ACC112 (cell line): ENCODE data around the gene CA10.

ENCODE experiments used
- H2AFZ ChIP-seq: fragments of 200-600 bp; sonication (generic); one replicate; pipeline ENCODE4 v1.6.0; 2017; ENCODE audit warnings: antibody characterized with exemption, low read length; ENCODE audit not compliant: unreplicated experiment
- H3K27ac ChIP-seq: fragments of 200-600 bp; sonication (generic); 2 replicates; pipeline ENCODE4 v1.5.1; 2014; ENCODE audit warnings: low read depth, mild to moderate bottlenecking, antibody characterized with exemption, low read length, moderate library complexity
- H3K27me3 ChIP-seq: fragments of 200-600 bp; sonication (generic); 2 replicates; pipeline ENCODE4 v1.6.1; 2014; ENCODE audit warnings: mild to moderate bottlenecking, antibody characterized with exemption, low read length, moderate library complexity, mixed read lengths; ENCODE audit not compliant: insufficient read depth
- H3K36me3 ChIP-seq: fragments of 200-600 bp; sonication (generic); 2 replicates; pipeline ENCODE4 v1.6.1; 2016; ENCODE audit warnings: mild to moderate bottlenecking, antibody characterized with exemption, low read length, moderate library complexity, mixed read lengths; ENCODE audit not compliant: insufficient read depth
- H3K4me1 ChIP-seq: fragments of 200-600 bp; sonication (generic); one replicate; pipeline ENCODE4 v1.6.1; 2016; ENCODE audit warnings: low read length, mixed read lengths; ENCODE audit not compliant: insufficient read depth, unreplicated experiment, control insufficient read depth
- H3K4me3 ChIP-seq: fragments of 200-600 bp; sonication (generic); 2 replicates; pipeline ENCODE4 v1.5.1; 2014; ENCODE audit warnings: mild to moderate bottlenecking, low read depth, low read length
- H3K79me2 ChIP-seq: fragments of 200-600 bp; sonication (generic); one replicate; pipeline ENCODE4 v1.6.0; 2016; ENCODE audit warnings: low read length; ENCODE audit not compliant: control insufficient read depth, unreplicated experiment, insufficient read depth

The CA10 gene

DNA sequence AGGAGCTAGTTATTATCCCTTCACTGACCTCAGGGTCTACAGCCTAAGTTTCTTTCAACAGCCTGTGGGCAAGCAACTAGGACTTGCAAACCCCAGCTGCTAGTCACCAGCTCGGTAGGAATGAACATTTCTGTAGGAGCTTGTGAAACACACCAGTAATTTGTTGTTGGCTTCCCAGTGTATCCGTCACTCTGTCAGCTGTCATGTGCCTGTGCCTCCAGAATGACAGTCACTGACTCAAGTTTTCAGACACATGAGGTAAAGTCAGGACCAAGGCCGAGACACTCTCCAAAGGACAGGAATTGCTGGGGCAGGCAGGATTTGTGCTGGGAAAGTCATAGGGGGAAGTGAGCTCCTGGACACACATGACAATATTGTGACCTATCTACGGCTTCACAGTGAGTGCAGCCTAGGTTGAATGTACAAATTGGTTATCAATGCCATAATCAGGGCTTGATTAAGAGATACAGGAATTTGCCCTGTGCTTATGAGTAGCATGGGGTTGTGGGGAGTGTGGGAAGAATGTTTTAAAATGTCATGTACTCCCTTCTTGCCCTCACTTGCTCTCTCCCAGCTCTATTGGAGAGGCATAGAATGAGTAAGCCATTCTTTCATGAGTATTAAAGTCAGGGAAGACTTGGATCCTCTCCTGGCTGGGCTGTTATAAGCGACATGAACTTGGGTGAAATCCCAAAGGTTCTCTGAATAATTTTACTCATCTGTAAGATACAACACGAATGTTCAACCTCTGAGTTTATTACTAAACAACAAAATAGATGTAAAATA, 506.8 kb downstream of the CA10 start:
- no peak overlapping the region for H2AFZ ChIP-seq
- no peak overlapping the region for H3K27ac ChIP-seq
- no peaks in the 10 kb centered on the region for H3K79me2 ChIP-seq
- H3K27me3 ChIP-seq: no peaks in the 10 kb centered on the region
- H3K4me1 ChIP-seq: no peaks in the 10 kb centered on the region
- H3K36me3 ChIP-seq: no peaks in the 10 kb centered on the region
- H3K4me3 ChIP-seq: no peak overlapping the region

DNA sequence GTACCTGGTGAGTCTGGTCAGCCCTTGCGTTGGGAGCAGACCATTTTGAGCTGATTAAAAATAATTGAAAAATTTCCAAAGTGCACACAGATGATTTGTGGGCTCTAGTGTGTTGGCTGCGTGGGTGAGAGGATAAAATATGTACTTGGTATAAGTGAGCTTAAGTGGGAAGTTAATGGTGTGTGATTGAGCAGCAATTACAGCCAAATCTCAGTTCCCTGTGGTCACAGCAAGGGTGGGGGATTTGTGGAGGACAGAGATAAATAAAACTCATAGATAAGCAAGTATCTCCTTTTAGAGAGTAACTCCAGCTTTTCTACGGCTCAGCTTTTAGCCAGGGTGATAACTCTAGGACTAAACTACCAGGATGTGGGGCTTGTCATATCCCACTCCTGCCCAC, 507.7 kb downstream of the CA10 start:
- Histone ChIP-seq H3K79me2 (no peaks in the 10 kb centered on the region), H3K4me1 (no peaks in the 10 kb centered on the region), H3K36me3 (no peaks in the 10 kb centered on the region), H3K27me3 (no peaks in the 10 kb centered on the region), H3K27ac (no peak overlapping the region), H2AFZ (no peak overlapping the region), H3K4me3 (no peak overlapping the region)

DNA sequence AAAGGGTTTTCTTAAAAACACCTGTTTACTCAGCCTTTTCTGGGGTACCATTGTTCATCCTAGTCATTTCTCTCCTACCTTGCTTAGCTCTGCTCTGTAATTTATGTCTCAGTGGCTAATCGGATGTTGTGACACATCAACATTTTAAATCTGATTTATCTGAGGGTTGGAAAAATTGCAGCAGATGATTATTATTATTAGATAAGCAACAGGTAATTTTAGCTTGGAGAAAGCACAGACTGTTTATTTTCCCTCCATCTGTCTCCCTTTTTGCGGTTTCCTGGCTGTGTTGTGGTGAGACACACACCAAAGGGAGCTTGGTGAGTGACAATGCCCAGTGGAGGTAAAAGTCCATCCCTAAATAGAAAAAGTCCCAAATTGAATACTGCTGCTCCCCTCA, 508.3 kb downstream of the CA10 start:
- H2AFZ ChIP-seq: no peak overlapping the region
- no peaks in the 10 kb centered on the region for H3K4me1 ChIP-seq
- no peaks in the 10 kb centered on the region for H3K27me3 ChIP-seq
- no peaks in the 10 kb centered on the region for H3K36me3 ChIP-seq
- no peak overlapping the region for H3K4me3 ChIP-seq
- H3K79me2 ChIP-seq: no peaks in the 10 kb centered on the region
- no peak overlapping the region for H3K27ac ChIP-seq

DNA sequence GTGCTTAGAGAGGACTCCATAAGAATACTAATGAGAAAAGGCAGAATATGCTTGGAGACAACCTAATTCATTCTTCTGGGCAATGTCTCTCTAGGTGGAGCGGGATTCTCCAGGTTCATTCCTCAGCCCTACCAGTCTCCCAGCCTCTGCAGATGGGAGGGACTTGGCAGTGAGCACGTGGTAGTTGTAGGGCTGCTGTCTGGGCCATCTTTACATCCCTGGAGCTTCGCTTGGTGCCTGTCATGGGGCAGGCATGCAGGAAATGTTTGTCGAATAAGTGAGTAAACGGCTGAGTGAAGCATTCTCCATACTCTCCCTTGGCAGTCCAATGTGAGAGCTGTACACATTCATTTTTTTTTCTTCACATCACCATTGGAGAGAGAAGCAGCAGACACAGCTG, 510.7 kb downstream of the CA10 start:
- Histone ChIP-seq H3K4me3 (no peak overlapping the region), H3K27me3 (no peaks in the 10 kb centered on the region), H3K27ac (no peak overlapping the region), H3K4me1 (no peaks in the 10 kb centered on the region), H3K36me3 (no peaks in the 10 kb centered on the region), H2AFZ (no peak overlapping the region), H3K79me2 (no peaks in the 10 kb centered on the region)

DNA sequence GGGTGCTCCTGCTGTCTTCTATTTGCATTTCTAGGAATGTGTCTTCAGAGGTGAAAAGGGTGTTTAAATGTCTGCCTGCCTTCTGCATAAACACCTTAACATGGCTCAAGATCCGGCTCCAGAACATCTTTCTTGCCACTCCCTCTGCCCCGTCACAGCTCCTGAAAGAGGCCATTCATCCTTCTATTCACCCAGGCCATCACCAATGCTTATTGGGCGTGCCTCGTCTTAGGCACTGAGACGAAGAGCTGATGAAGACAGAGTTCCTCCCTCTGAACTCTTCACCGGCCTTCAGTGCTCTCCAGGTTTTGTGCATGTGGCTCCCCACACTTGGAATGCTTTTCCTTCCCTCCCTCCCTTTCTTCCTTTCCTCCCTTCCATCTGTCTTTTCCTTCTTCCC, 511.4 kb downstream of the CA10 start:
- no peak overlapping the region for H2AFZ ChIP-seq
- H3K27ac ChIP-seq: no peak overlapping the region
- no peaks in the 10 kb centered on the region for H3K27me3 ChIP-seq
- H3K4me3 ChIP-seq: no peak overlapping the region
- H3K4me1 ChIP-seq: no peaks in the 10 kb centered on the region
- H3K79me2 ChIP-seq: no peaks in the 10 kb centered on the region
- no peaks in the 10 kb centered on the region for H3K36me3 ChIP-seq

DNA sequence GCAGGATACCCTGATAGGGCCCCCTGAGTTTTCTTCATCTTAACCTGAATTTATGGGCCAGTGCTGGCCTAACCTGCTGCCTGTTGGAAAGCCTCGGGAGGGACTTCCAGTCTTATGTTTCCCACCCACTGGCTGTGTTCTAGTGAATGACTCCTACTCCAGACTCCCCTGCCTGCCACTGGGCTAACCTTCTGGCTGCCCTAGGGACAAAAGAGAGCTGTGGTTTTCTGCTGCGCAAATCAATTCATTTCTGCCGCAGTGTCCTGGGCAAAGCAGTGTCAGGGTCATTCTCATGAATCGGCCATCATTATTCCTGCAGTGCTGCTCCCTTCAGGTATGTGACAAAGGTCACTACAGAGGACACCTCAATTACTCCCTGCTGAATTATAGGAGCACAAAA, 512.0 kb downstream of the CA10 start:
- Histone ChIP-seq H3K4me1 (no peaks in the 10 kb centered on the region), H3K4me3 (no peak overlapping the region), H3K27me3 (no peaks in the 10 kb centered on the region), H3K36me3 (no peaks in the 10 kb centered on the region), H3K79me2 (no peaks in the 10 kb centered on the region), H3K27ac (no peak overlapping the region), H2AFZ (no peak overlapping the region)

DNA sequence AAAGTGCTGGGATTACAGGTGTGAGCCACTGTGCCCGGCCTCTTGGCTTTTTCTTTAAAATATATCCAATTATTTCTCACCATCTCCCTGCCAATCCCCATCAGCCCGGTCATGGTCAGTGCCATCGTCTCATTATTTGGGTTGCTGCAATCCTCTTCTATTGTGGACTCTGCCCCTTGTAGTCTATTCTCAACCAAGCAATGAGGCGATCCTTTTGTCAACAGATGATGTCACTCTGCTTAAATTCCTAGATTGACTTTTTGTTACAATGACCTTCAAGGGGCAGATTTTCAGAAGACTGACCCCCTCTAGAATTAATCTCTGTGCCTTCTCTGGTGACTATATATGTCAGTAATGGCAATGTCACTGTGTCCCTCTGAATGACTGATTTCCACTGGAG, 513.5 kb downstream of the CA10 start:
- Histone ChIP-seq H2AFZ (no peak overlapping the region), H3K79me2 (no peaks in the 10 kb centered on the region), H3K4me3 (no peak overlapping the region), H3K27ac (no peak overlapping the region), H3K4me1 (no peaks in the 10 kb centered on the region), H3K36me3 (no peaks in the 10 kb centered on the region), H3K27me3 (no peaks in the 10 kb centered on the region)

DNA sequence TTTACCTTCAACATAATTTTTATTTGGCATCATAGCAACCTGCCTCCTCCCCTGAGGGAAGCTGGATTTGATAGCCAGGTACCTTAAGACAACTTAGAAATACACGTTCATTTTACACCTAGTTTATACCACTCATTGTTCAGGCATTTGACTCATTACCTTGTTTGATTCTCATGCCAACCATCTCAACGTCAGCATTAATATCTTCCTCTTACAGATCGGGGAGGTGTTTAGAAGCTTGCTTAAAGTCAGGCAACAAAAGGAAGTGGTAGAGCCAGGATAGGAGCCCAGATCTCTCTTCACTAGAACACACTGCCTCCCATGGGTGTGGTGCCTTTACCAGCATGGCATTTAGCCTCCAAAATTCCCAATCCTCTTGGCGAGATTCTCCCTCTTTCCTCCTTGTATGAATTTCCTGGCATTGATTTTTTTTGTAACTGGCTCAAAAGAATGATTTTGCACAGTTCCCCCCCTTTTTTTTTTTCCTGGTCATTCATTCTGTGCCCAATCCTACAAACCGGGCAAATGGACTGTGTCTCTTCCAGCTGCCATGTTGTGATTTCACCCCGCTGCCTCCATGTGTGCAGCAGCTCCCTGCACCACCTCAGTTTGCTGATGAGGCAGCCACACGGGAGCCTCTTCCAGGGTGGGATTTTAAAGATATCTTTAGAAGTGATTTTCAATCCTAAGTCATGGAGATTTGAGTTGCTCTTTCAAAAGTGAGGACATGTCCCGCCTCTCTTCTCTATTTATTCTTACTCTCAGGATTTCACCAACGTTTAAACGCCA, 514.6 kb downstream of the CA10 start:
- Histone ChIP-seq H2AFZ (no peak overlapping the region), H3K4me1 (no peaks in the 10 kb centered on the region)

DNA sequence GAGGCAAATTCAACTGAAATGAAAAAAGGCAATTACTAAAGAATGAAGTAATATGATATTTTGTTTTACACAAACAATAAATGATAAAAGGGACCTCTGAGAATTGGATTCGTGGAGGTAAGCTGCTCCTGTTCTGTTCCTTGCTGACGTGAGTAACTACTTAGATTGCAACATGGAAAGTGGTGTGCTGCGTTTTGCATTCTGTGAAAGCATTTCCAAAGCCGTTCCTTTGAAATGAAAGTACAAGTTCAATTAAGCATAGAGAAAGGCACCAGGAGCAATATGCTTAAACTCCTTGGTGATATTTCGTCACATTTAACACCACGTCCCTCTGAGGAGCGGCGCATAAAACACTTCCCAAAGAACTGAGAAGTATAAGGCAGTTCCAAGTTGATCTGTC, 516.5 kb downstream of the CA10 start:
- H3K79me2 ChIP-seq: no peaks in the 10 kb centered on the region
- no peaks in the 10 kb centered on the region for H3K4me1 ChIP-seq
- no peak overlapping the region for H3K27ac ChIP-seq
- H3K4me3 ChIP-seq: no peak overlapping the region
- H3K27me3 ChIP-seq: no peaks in the 10 kb centered on the region
- H3K36me3 ChIP-seq: no peaks in the 10 kb centered on the region
- H2AFZ ChIP-seq: no peak overlapping the region

More for the DNA sequence above, 514.6 kb downstream of the CA10 start:
- H3K79me2 ChIP-seq: no peaks in the 10 kb centered on the region
- no peak overlapping the region for H3K27ac ChIP-seq
- no peaks in the 10 kb centered on the region for H3K36me3 ChIP-seq
- H3K4me3 ChIP-seq: no peak overlapping the region
- no peaks in the 10 kb centered on the region for H3K27me3 ChIP-seq

DNA sequence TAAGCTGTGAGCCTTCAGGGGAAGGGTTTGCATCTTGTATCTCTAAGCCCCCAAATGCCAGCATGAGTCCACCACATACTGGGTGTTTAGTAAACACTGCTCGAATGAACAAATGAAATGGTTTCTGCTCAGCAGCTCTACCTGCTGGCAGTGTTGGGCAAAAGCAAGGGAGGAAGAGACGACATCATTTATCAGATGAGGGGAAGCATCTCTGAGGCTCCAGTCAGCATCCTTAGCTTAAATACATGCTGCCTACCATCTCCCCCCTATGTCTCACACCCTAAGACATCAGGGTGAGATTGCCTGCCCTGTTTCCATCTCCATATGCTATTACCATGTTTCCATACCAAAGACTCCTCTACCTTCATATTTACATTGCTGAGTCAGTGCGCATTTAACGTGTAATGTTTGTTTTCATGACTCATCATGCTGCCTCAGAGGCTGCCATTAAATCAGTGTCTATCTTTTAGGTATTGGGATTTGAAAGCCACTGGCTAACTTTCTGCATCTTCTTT, 518.3 kb downstream of the CA10 start:
- H3K4me3 ChIP-seq: no peak overlapping the region
- H3K27me3 ChIP-seq: no peaks in the 10 kb centered on the region
- H3K36me3 ChIP-seq: no peaks in the 10 kb centered on the region
- H2AFZ ChIP-seq: no peak overlapping the region
- no peaks in the 10 kb centered on the region for H3K79me2 ChIP-seq
- no peaks in the 10 kb centered on the region for H3K4me1 ChIP-seq
- no peak overlapping the region for H3K27ac ChIP-seq

DNA sequence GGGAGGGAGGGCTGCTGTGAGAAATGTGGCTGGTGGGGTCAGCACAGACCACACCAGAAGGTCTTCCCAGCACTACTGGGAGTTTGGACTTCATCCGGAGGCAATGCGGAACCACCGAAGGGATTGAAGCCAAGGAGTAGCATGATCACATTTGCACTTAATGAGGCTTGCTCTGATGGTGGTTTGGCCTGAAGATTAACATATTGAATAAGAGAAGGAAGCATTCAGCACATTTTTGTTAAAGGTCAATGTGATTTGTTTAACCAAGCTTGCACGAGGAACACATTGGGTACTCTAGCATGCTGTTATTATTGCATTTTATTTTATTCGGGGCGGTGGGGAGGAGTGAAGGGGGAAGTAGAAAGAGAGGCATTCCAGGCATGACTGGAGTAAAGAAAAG, 519.5 kb downstream of the CA10 start:
- Histone ChIP-seq H2AFZ (no peak overlapping the region), H3K27me3 (no peaks in the 10 kb centered on the region), H3K79me2 (no peaks in the 10 kb centered on the region), H3K4me1 (no peaks in the 10 kb centered on the region), H3K36me3 (no peaks in the 10 kb centered on the region), H3K4me3 (no peak overlapping the region), H3K27ac (no peak overlapping the region)
